Measurements from ENCODE around the gene EPS8L2. TPM values are rescaled to one million over a fixed set of nuclear protein-coding genes. Genes with fewer than 3 reads are reported as not detected.

The EPS8L2 gene
- total and polyA plus RNA-seq, 2 of the 13 experiments (the other 11 are each of a cell fraction or from before 2014, with no cell fraction given): 89.3 to 416 TPM

- TF ChIP-seq ZC3H13 (CRISPR knock-in tag; IDR thresholded peaks at IDR 0.05) (peak; percentile 45; the same call in 1 of the 2 replicates), ATF7 (IDR thresholded peaks at IDR 0.05) (no peak), ATF7 (CRISPR knock-in tag; IDR thresholded peaks at IDR 0.05) (0 out of 2 replicates have a peak, but pooled peaks have one; percentile 43), JUND (CRISPR knock-in tag; IDR thresholded peaks at IDR 0.05) (no peak), SALL2 (CRISPR knock-in tag; IDR thresholded peaks at IDR 0.05) (no peak), PCBP2 (optimal IDR thresholded peaks at IDR 0.05; ENCODE audit: low read depth, low read length, poor library complexity, severe bottlenecking) (no peak), HOXA7 (CRISPR knock-in tag; IDR thresholded peaks at IDR 0.05) (no peak), ZSCAN21 (CRISPR knock-in tag; IDR thresholded peaks at IDR 0.05; ENCODE audit: borderline replicate concordance) (peak; percentile 37; the same call in 1 of the 2 replicates), TBL1XR1 (IDR thresholded peaks at IDR 0.05; ENCODE audit: borderline replicate concordance, low read length, partially characterized antibody) (no peak), SMARCE1 (IDR thresholded peaks at IDR 0.05; ENCODE audit: borderline replicate concordance) (no peak), ZFP62 (CRISPR knock-in tag; IDR thresholded peaks at IDR 0.05) (no peak), ARNT (IDR thresholded peaks at IDR 0.05) (no peak), SALL1 (CRISPR knock-in tag; IDR thresholded peaks at IDR 0.05) (no peak; the same call in 1 of the 2 replicates), MTA1 (CRISPR knock-in tag; IDR thresholded peaks at IDR 0.05; ENCODE audit: borderline replicate concordance) (no peak; the same call in 1 of the 2 replicates), KDM1A (CRISPR knock-in tag; IDR thresholded peaks at IDR 0.05) (no peak), KAT7 (CRISPR knock-in tag; IDR thresholded peaks at IDR 0.05; ENCODE audit: borderline replicate concordance) (peak; percentile 42; the same call in 1 of the 2 replicates), ZNF770 (CRISPR knock-in tag; IDR thresholded peaks at IDR 0.05) (no peak), RBFOX2 (IDR thresholded peaks at IDR 0.05; ENCODE audit: low read depth, low read length) (peak; percentile 90), AHR (CRISPR knock-in tag; IDR thresholded peaks at IDR 0.05) (no peak), ZNF576 (CRISPR knock-in tag; IDR thresholded peaks at IDR 0.05) (no peak), RFXAP (CRISPR knock-in tag; IDR thresholded peaks at IDR 0.05; ENCODE audit: borderline replicate concordance) (peak; percentile 18; the same call in 1 of the 2 replicates), ATF6 (CRISPR knock-in tag; conservative IDR thresholded peaks at IDR 0.05) (no peak), SP4 (CRISPR knock-in tag; IDR thresholded peaks at IDR 0.05) (peak; percentile 47), RXRB (CRISPR knock-in tag; IDR thresholded peaks at IDR 0.05; ENCODE audit: borderline replicate concordance) (peak; percentile 28; the same call in 1 of the 2 replicates)
- TF ChIP-seq, protein P1, sequence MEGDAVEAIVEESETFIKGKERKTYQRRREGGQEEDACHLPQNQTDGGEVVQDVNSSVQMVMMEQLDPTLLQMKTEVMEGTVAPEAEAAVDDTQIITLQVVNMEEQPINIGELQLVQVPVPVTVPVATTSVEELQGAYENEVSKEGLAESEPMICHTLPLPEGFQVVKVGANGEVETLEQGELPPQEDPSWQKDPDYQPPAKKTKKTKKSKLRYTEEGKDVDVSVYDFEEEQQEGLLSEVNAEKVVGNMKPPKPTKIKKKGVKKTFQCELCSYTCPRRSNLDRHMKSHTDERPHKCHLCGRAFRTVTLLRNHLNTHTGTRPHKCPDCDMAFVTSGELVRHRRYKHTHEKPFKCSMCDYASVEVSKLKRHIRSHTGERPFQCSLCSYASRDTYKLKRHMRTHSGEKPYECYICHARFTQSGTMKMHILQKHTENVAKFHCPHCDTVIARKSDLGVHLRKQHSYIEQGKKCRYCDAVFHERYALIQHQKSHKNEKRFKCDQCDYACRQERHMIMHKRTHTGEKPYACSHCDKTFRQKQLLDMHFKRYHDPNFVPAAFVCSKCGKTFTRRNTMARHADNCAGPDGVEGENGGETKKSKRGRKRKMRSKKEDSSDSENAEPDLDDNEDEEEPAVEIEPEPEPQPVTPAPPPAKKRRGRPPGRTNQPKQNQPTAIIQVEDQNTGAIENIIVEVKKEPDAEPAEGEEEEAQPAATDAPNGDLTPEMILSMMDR (CRISPR knock-in tag; IDR thresholded peaks at IDR 0.05): peak; percentile 47; the same call in 1 of the 2 replicates
Observed at GRCh38 chr11:747158-748006, 41.4 kb downstream of the EPS8L2 start, which contains the start of gene TALDO1 (continued).

Data from HepG2 (cell line).